K562 (cell line): ENCODE measurements around the gene HSPA5. TPM values are rescaled to one million over a fixed set of nuclear protein-coding genes. Genes with fewer than 3 reads are reported as not detected.

Source experiments
- ATF4 ChIP-seq: fragments of 450-650 bp; formaldehyde crosslinking; IDR thresholded peaks from 2 replicates; pipeline ENCODE4 v1.4.0; 2022; ENCODE audit warnings: mild to moderate bottlenecking, moderate library complexity
- FOXK2 ChIP-seq, 2 experiments: fragments of 450-650 bp; IDR thresholded peaks in 1 of 2; conservative IDR thresholded peaks in 1 of 2; 2 replicates each; pipeline ENCODE4 v1.6.1; 2016; ENCODE audit warnings: low read depth in 2 of 2, mild to moderate bottlenecking in 1 of 2
- MGA ChIP-seq: fragments of 450-650 bp; IDR thresholded peaks from 2 replicates; pipeline ENCODE4 v1.6.1; 2016; ENCODE audit warnings: mild to moderate bottlenecking, moderate library complexity
- RBM22 ChIP-seq: fragments of 200-400 bp; formaldehyde crosslinking; IDR thresholded peaks from 2 replicates; pipeline ENCODE4 v1.6.1; 2018; ENCODE audit warnings: low read length, low read depth; ENCODE audit not compliant: poor library complexity, severe bottlenecking
- RUNX1 ChIP-seq: sonication (generic); IDR thresholded peaks from 2 replicates; pipeline ENCODE4 v1.6.1; 2016; ENCODE audit warnings: antibody characterized with exemption, low read depth
- SMARCC2 ChIP-seq: fragments of 450-650 bp; IDR thresholded peaks from 2 replicates; pipeline ENCODE4 v1.6.1; 2017; ENCODE audit warnings: antibody characterized with exemption, moderate library complexity, mild to moderate bottlenecking, low read depth
- polyA plus RNA-seq, 8 experiments: library from polyadenylated mRNA; depleted of rRNA in 4 of 8; stranded (reverse) in 5 of 8; unstranded in 3 of 8; fragments of >200 nt; fragmentation: Nextera tagmentation in 2 of 8; fragmentation: Illumina TruSeq in 1 of 8; extraction: Ambion mirVana in 2 of 8; extraction: Trizol in 1 of 8; gene quantifications; 2 replicates each; pipeline versions ENCODE4 v1.2.1 to v1.2.3, GENCODE V29; 2011 to 2014; ENCODE audit warnings: inconsistent platforms in 1 of 8, missing spikeins in 1 of 8
- total RNA-seq, 7 experiments: library from RNA; depleted of rRNA in 6 of 7; stranded (reverse); fragments of >200 nt in 6 of 7; fragmentation: Illumina TruSeq in 2 of 7; extraction: Trizol in 2 of 7; gene quantifications; 2 replicates each; pipeline versions ENCODE4 v1.2.1 to v1.2.3, GENCODE V29; 2011 to 2021; ENCODE audit warnings: low replicate concordance in 1 of 7
- TF ChIP-seq, protein P1 (sequence below): fragments of 200-800 bp; sonication (Bioruptor generic); IDR thresholded peaks from 2 replicates; pipeline ENCODE4 v1.6.1; 2017; ENCODE audit warnings: missing genetic modification characterization, missing compliant biosample characterization

HSPA5 gene
- total and polyA plus RNA-seq, 9 of the 15 experiments (the other 6 are each of a cell fraction or from before 2014, with no cell fraction given), result 48.0 to 265 (median 113) TPM

DNA sequence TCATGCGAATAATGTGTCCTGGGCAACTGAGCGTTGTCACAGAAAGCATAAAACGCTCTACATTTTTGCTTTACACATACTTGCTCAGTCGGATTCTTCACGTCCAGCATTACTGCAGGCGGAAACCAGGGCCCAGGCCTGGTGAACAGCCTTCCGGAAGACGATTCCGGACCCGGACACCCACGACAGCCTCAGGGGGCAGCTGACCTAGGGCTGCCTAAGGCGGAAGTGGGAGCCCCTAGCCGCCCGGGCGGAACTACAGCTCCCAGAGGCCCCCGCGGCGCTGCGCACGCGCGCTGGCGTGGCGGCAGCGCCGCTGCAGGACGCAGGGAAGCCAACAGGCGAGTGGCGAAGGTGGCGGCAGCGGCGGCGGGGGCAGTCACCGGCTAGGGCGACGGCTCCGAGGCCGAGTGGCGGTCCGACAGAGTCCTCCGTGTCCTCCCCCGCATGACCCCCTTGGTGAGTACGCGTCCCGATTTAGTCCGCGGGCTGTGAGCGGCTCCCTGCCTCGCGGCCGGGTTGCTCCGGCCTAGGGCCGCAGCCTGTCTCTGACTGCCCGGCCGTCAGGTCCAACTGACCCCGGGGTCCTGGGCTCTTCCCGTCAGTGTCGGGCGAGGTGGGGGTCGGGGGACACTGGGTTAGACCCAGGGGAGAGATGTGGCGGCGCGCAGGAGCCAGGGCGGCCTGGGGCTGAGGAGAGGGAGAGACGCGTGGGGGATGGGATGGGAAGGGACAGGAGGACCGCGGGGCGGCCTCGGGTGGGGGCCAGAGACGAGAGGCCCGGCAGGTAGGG, 20.6 kb upstream of the HSPA5 start, which contains the start of gene GAPVD1 (continued):
- peak; percentile 64; the same call in 1 of the 2 replicates for TF ChIP-seq MGA
- TF ChIP-seq, protein P1, sequence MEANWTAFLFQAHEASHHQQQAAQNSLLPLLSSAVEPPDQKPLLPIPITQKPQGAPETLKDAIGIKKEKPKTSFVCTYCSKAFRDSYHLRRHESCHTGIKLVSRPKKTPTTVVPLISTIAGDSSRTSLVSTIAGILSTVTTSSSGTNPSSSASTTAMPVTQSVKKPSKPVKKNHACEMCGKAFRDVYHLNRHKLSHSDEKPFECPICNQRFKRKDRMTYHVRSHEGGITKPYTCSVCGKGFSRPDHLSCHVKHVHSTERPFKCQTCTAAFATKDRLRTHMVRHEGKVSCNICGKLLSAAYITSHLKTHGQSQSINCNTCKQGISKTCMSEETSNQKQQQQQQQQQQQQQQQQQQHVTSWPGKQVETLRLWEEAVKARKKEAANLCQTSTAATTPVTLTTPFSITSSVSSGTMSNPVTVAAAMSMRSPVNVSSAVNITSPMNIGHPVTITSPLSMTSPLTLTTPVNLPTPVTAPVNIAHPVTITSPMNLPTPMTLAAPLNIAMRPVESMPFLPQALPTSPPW (CRISPR knock-in tag), result peak; percentile 65
- peak in 1 of 2 experiments; percentile 6; a peak in 1 of 4 replicates for TF ChIP-seq FOXK2 (conservative IDR thresholded peaks at IDR 0.05 in 1 of 2, IDR thresholded peaks at IDR 0.05 in 1 of 2; ENCODE audit: low read depth in 2 of 2)
- TF ChIP-seq SMARCC2, result no peak
- no peak for TF ChIP-seq RUNX1
- TF ChIP-seq ATF4 (CRISPR knock-in tag), result no peak
- peak; percentile 40 for TF ChIP-seq RBM22
